Neural progenitor cell (in vitro differentiated cells): ENCODE data around the gene TANC2. TPM values are rescaled to one million over a fixed set of nuclear protein-coding genes. Genes with fewer than 3 reads are reported as not detected.

Experiments used
- DNase-seq: peaks from one replicate; pipeline ENCODE4 v3.0.0-alpha.2; 2016; ENCODE audit warnings: low spot score
- H2AFZ ChIP-seq: fragments of 200-600 bp; sonication (generic); replicated peaks from 2 replicates; pipeline ENCODE4 v1.6.1; 2016; ENCODE audit warnings: antibody characterized with exemption
- H3F3A ChIP-seq: fragments of 200-600 bp; sonication (generic); 2 replicates; pipeline ENCODE4 v1.6.1; 2016; ENCODE audit warnings: antibody characterized with exemption, low read depth
- H3K27ac ChIP-seq: fragments of 200-600 bp; sonication (generic); 2 replicates; pipeline ENCODE4 v1.5.1; 2016; ENCODE audit warnings: mild to moderate bottlenecking
- H3K27me3 ChIP-seq: fragments of 200-600 bp; sonication (generic); 2 replicates; pipeline ENCODE4 v1.6.1; 2016; ENCODE audit warnings: mild to moderate bottlenecking, moderate library complexity
- H3K36me3 ChIP-seq: fragments of 200-600 bp; sonication (generic); 2 replicates; pipeline ENCODE4 v1.5.1; 2016
- H3K4me1 ChIP-seq: fragments of 200-600 bp; sonication (generic); 2 replicates; pipeline ENCODE4 v1.6.1; 2016; ENCODE audit warnings: mixed run types
- H3K4me2 ChIP-seq: fragments of 200-600 bp; sonication (generic); 2 replicates; pipeline ENCODE4 v1.6.1; 2016
- H3K4me3 ChIP-seq: fragments of 200-600 bp; sonication (generic); 2 replicates; pipeline ENCODE4 v1.5.1; 2016
- H3K79me2 ChIP-seq: fragments of 200-600 bp; sonication (generic); 2 replicates; pipeline ENCODE4 v1.6.1; 2016; ENCODE audit warnings: low read depth
- H3K9ac ChIP-seq: fragments of 200-600 bp; sonication (generic); 2 replicates; pipeline ENCODE4 v1.6.1; 2016
- H3K9me3 ChIP-seq: fragments of 200-600 bp; sonication (generic); 2 replicates; pipeline ENCODE4 v1.5.1; 2016; ENCODE audit warnings: low read depth
- H4K20me1 ChIP-seq: fragments of 200-600 bp; sonication (generic); 2 replicates; pipeline ENCODE4 v1.6.1; 2016; ENCODE audit warnings: low read depth
- H3K27ac Mint-ChIP-seq: 3 replicates; pipeline ENCODE4 v1.8.0; 2021; ENCODE audit warnings: mixed read lengths
- H3K27me3 Mint-ChIP-seq: 2 replicates; pipeline ENCODE4 v1.8.0; 2022; ENCODE audit warnings: low read depth, mild to moderate bottlenecking, inconsistent platforms, moderate library complexity, mixed read lengths; ENCODE audit not compliant: insufficient read depth
- H3K36me3 Mint-ChIP-seq: 3 replicates; pipeline ENCODE4 v1.8.0; 2021; ENCODE audit warnings: mixed read lengths
- H3K4me1 Mint-ChIP-seq: 3 replicates; pipeline ENCODE4 v1.8.0; 2021; ENCODE audit warnings: mixed read lengths
- H3K4me3 Mint-ChIP-seq: 3 replicates; pipeline ENCODE4 v1.8.0; 2021; ENCODE audit warnings: mild to moderate bottlenecking, moderate library complexity, mixed read lengths
- H3K9me3 Mint-ChIP-seq: 3 replicates; pipeline ENCODE4 v1.8.0; 2020; ENCODE audit warnings: mixed read lengths
- CTCF ChIP-seq: fragments of 200-600 bp; sonication (generic); IDR thresholded peaks from 2 replicates; pipeline ENCODE4 v1.5.1; 2017; ENCODE audit warnings: antibody characterized with exemption, mild to moderate bottlenecking
- EZH2 ChIP-seq: fragments of 200-600 bp; sonication (generic); IDR thresholded peaks from 2 replicates; pipeline ENCODE4 v1.6.1; 2017; ENCODE audit warnings: antibody characterized with exemption, mild to moderate bottlenecking, moderate library complexity
- EZH2phosphoT487 ChIP-seq: fragments of 200-600 bp; sonication (generic); IDR thresholded peaks from 2 replicates; pipeline ENCODE4 v1.6.1; 2017; ENCODE audit warnings: antibody characterized with exemption
- total RNA-seq: library from RNA; depleted of rRNA; stranded (reverse); fragments of >200 nt; gene quantifications from 2 replicates; pipeline ENCODE4 v1.2.3, GENCODE V29; 2015; ENCODE audit warnings: low replicate concordance

TANC2 gene
- total RNA-seq, 1 donor from 2014 or later = 8.3 TPM

DNA sequence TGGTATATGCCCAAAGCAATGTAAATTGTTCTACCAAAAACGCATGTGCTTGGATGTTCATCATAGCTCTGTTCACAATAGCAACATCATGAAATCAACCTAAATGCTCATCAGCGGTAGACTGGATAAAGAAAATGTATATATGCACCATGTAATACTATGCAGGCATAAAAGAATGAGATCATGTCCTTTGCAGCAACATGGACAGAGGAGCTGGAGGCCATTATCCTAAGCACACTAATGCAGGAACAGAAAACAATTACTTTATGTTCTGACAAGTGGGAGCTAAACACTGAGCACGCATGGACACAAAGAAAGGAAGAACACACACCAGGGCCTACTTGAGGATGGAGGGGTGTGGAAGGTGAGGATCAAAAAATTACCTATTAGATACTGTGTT is 33.7 kb downstream of the TANC2 start:
- Mint-ChIP-seq H3K9me3 (peaks cover 6% of the 10 kb centered on the region), H3K27ac (no peak overlapping the region), H3K36me3 (no peaks in the 10 kb centered on the region), H3K27me3 (peaks cover 3% of the 10 kb centered on the region), H3K4me3 (no peak overlapping the region), H3K4me1 (no peaks in the 10 kb centered on the region)
- H2AFZ ChIP-seq = no peak overlapping the region
- no peaks in the 10 kb centered on the region for H3K36me3 ChIP-seq
- H3K27me3 ChIP-seq = no peaks in the 10 kb centered on the region
- no peaks in the 10 kb centered on the region for H4K20me1 ChIP-seq
- DNase-seq = no peak
- TF ChIP-seq EZH2phosphoT487 = no peak
- TF ChIP-seq EZH2 = no peak
- TF ChIP-seq CTCF = no peak
- no peak overlapping the region for H3K9ac ChIP-seq
- no peaks in the 10 kb centered on the region for H3F3A ChIP-seq
- no peaks in the 10 kb centered on the region for H3K9me3 ChIP-seq
- H3K4me2 ChIP-seq = no peak overlapping the region
- no peaks in the 10 kb centered on the region for H3K79me2 ChIP-seq
- no peak overlapping the region for H3K4me3 ChIP-seq
- no peak overlapping the region for H3K27ac ChIP-seq
- H3K4me1 ChIP-seq = no peaks in the 10 kb centered on the region

GRCh38 chr17:63001689-63002394 is 35.8 kb downstream of the TANC2 start:
- no peaks in the 10 kb centered on the region for H3K4me1 Mint-ChIP-seq
- no peak for TF ChIP-seq EZH2phosphoT487
- no peak for TF ChIP-seq EZH2
- TF ChIP-seq CTCF = no peak
- no peak for DNase-seq
- H3K4me3 ChIP-seq = no peak overlapping the region
- H3K4me2 ChIP-seq = no peak overlapping the region
- H3K79me2 ChIP-seq = peaks cover 3% of the 10 kb centered on the region
- no peak overlapping the region for H2AFZ ChIP-seq
- H3K27me3 Mint-ChIP-seq = no peaks in the 10 kb centered on the region
- H3K4me3 Mint-ChIP-seq = no peak overlapping the region
- H3K9ac ChIP-seq = no peak overlapping the region
- H3K9me3 Mint-ChIP-seq = peaks cover 6% of the 10 kb centered on the region
- H4K20me1 ChIP-seq = no peaks in the 10 kb centered on the region
- H3K27ac Mint-ChIP-seq = no peak overlapping the region
- no peaks in the 10 kb centered on the region for H3K27me3 ChIP-seq
- H3F3A ChIP-seq = no peaks in the 10 kb centered on the region
- no peaks in the 10 kb centered on the region for H3K9me3 ChIP-seq
- no peaks in the 10 kb centered on the region for H3K36me3 Mint-ChIP-seq
- no peaks in the 10 kb centered on the region for H3K36me3 ChIP-seq
- no peak overlapping the region for H3K27ac ChIP-seq
- H3K4me1 ChIP-seq = no peaks in the 10 kb centered on the region

GRCh38 chr17:63002625-63003024 is 36.6 kb downstream of the TANC2 start:
- no peak overlapping the region for H2AFZ ChIP-seq
- no peak overlapping the region for H3K4me2 ChIP-seq
- no peaks in the 10 kb centered on the region for H3F3A ChIP-seq
- no peaks in the 10 kb centered on the region for H3K36me3 Mint-ChIP-seq
- H3K9me3 ChIP-seq = no peaks in the 10 kb centered on the region
- no peak overlapping the region for H3K27ac Mint-ChIP-seq
- peaks cover 3% of the 10 kb centered on the region for H3K79me2 ChIP-seq
- H3K4me3 Mint-ChIP-seq = no peak overlapping the region
- H3K9ac ChIP-seq = no peak overlapping the region
- no peaks in the 10 kb centered on the region for H4K20me1 ChIP-seq
- peaks cover 6% of the 10 kb centered on the region for H3K9me3 Mint-ChIP-seq
- no peaks in the 10 kb centered on the region for H3K4me1 ChIP-seq
- H3K4me3 ChIP-seq = no peak overlapping the region
- H3K36me3 ChIP-seq = no peaks in the 10 kb centered on the region
- H3K27me3 ChIP-seq = no peaks in the 10 kb centered on the region
- DNase-seq = no peak
- H3K27me3 Mint-ChIP-seq = no peaks in the 10 kb centered on the region
- H3K27ac ChIP-seq = no peak overlapping the region
- no peaks in the 10 kb centered on the region for H3K4me1 Mint-ChIP-seq
- no peak for TF ChIP-seq EZH2phosphoT487
- no peak for TF ChIP-seq EZH2
- TF ChIP-seq CTCF = no peak
